GM12878 (cell line): ENCODE data around the gene MAD1L1. TPM values are rescaled to one million over a fixed set of nuclear protein-coding genes. Genes with fewer than 3 reads are reported as not detected.

ENCODE experiments used
- ATAC-seq: fragments of 200-7000 bp; cut with Tn5 transposase; 3 replicates; pipeline ENCODE4 v1.9.1; 2020; ENCODE audit warnings: mild to moderate bottlenecking, moderate library complexity
- BruUV-seq: library from RNA; stranded (reverse); fragments of 400-500 nt; replicated peaks from 2 replicates; lab custom pipeline; 2021; lab: Mats Ljungman, UMichigan
- CTCF ChIA-PET: fragments of 300-600 bp; sonication (Branson Sonifier 250); formaldehyde crosslinking; extraction: SDS; loops from one replicate; lab custom pipeline; 2021; ENCODE audit warnings: inconsistent platforms; lab: Yijun Ruan, JAX
- POLR2A ChIA-PET: fragments of 350-600 bp; formaldehyde crosslinking; extraction: SDS; loops from one replicate; lab custom pipeline; 2021; ENCODE audit warnings: inconsistent platforms; lab: Charles Lee
- RAD21 ChIA-PET: fragments of 300-600 bp; sonication (Branson Sonifier 250); formaldehyde crosslinking; loops from one replicate; lab custom pipeline; 2023; ENCODE audit warnings: antibody characterized with exemption; ENCODE audit not compliant: unreplicated experiment; lab: Charles Lee
- SMC1A ChIA-PET: fragments of 300-600 bp; sonication (Branson Sonifier 250); formaldehyde crosslinking; loops from one replicate; lab custom pipeline; 2023; ENCODE audit not compliant: unreplicated experiment, uncharacterized antibody; lab: Charles Lee
- DNase-seq: peaks from one replicate; pipeline ENCODE4 v3.0.0-alpha.2; 2011; ENCODE audit warnings: low read depth, low spot score
- FAIRE-seq: peaks from 3 replicates; lab custom pipeline; 2011; peaks lifted over from hg19 to GRCh38; lab: Jason Lieb, UNC
- H2AFZ ChIP-seq: 2 replicates; pipeline ENCODE4 v1.6.0; 2011; ENCODE audit warnings: low read depth, low read length, control low read depth; ENCODE audit not compliant: control insufficient read depth
- H3K27ac ChIP-seq: 2 replicates; pipeline ENCODE4 v1.5.1; 2011; ENCODE audit warnings: control low read depth; ENCODE audit not compliant: control insufficient read depth, insufficient read depth
- H3K27me3 ChIP-seq, 2 experiments: replicated peaks in 1 of 2; 2 replicates each; pipeline versions ENCODE4 v1.6.0 to v1.6.1; 2011; ENCODE audit warnings: low read length in 1 of 2; ENCODE audit not compliant: control insufficient read depth in 2 of 2, insufficient read depth in 2 of 2
- H3K36me3 ChIP-seq, 2 experiments: 2 replicates each; pipeline ENCODE4 v1.5.1; 2011; ENCODE audit warnings: low read length in 1 of 2; ENCODE audit not compliant: control insufficient read depth in 2 of 2, insufficient read depth in 2 of 2
- H3K4me1 ChIP-seq: 2 replicates; pipeline ENCODE4 v1.6.1; 2011; ENCODE audit warnings: mild to moderate bottlenecking, low read length, moderate library complexity, mixed read lengths; ENCODE audit not compliant: control insufficient read depth, insufficient read depth
- H3K4me2 ChIP-seq: 2 replicates; pipeline ENCODE4 v1.6.0; 2011; ENCODE audit warnings: control low read depth; ENCODE audit not compliant: control insufficient read depth, insufficient read depth
- H3K4me3 ChIP-seq: fragments of 200-600 bp; sonication (generic); 2 replicates; pipeline ENCODE4 v1.5.1; 2016
- H3K79me2 ChIP-seq: 2 replicates; pipeline ENCODE4 v1.6.0; 2011; ENCODE audit warnings: low read length; ENCODE audit not compliant: control insufficient read depth, insufficient read depth
- H3K9ac ChIP-seq: 2 replicates; pipeline ENCODE4 v1.8.0; 2011; ENCODE audit warnings: low read length, control low read depth, mixed read lengths; ENCODE audit not compliant: control insufficient read depth, insufficient read depth
- H3K9me3 ChIP-seq: replicated peaks from 3 replicates; pipeline ENCODE4 v1.5.1; 2011; ENCODE audit warnings: mild to moderate bottlenecking, low read length; ENCODE audit not compliant: control insufficient read depth, insufficient read depth
- H4K20me1 ChIP-seq: 2 replicates; pipeline ENCODE4 v1.6.0; 2011; ENCODE audit not compliant: control insufficient read depth, insufficient read depth
- ATF3 ChIP-seq: IDR thresholded peaks from 2 replicates; pipeline ENCODE4 v1.6.1; 2011; ENCODE audit warnings: low read depth, mild to moderate bottlenecking, low read length, moderate library complexity, borderline replicate concordance; ENCODE audit errors: extremely low read depth
- BCLAF1 ChIP-seq: fragments of 450-650 bp; IDR thresholded peaks from 2 replicates; pipeline ENCODE4 v1.6.1; 2017; ENCODE audit warnings: antibody characterized with exemption, mild to moderate bottlenecking, moderate library complexity
- BRCA1 ChIP-seq: IDR thresholded peaks from 2 replicates; pipeline ENCODE4 v1.6.1; 2011; ENCODE audit warnings: low read depth, low read length, improper control_type of control experiment
- CBFB ChIP-seq: IDR thresholded peaks from 2 replicates; pipeline ENCODE4 v1.6.1; 2016; ENCODE audit warnings: antibody characterized with exemption, low read depth
- CREB1 ChIP-seq: IDR thresholded peaks from 2 replicates; pipeline ENCODE4 v1.6.1; 2012; ENCODE audit warnings: low read depth, mild to moderate bottlenecking, inconsistent platforms
- FOXK2 ChIP-seq: fragments of 450-650 bp; IDR thresholded peaks from 2 replicates; pipeline ENCODE4 v1.6.1; 2017; ENCODE audit warnings: mild to moderate bottlenecking, moderate library complexity
- IRF4 ChIP-seq: IDR thresholded peaks from 2 replicates; pipeline ENCODE4 v1.6.1; 2011; ENCODE audit warnings: low read depth, low read length
- JUNB ChIP-seq: IDR thresholded peaks from 2 replicates; pipeline ENCODE4 v1.6.1; 2016; ENCODE audit warnings: antibody characterized with exemption, mild to moderate bottlenecking
- MEF2B ChIP-seq: fragments of 450-650 bp; IDR thresholded peaks from 2 replicates; pipeline ENCODE4 v1.6.1; 2018; ENCODE audit warnings: mild to moderate bottlenecking, moderate library complexity; ENCODE audit not compliant: partially characterized antibody, poor library complexity, severe bottlenecking
- MYB ChIP-seq: fragments of 150-350 bp; IDR thresholded peaks from 2 replicates; pipeline ENCODE4 v1.6.1; 2014; ENCODE audit warnings: mild to moderate bottlenecking, low read depth, low read length, borderline replicate concordance
- POLR2A ChIP-seq: IDR thresholded peaks from 2 replicates; pipeline ENCODE4 v1.6.1; 2011; ENCODE audit warnings: low read depth, mild to moderate bottlenecking, low read length
- SMAD1 ChIP-seq: fragments of 450-650 bp; IDR thresholded peaks from 2 replicates; pipeline ENCODE4 v1.6.1; 2018; ENCODE audit warnings: mild to moderate bottlenecking, low read depth; ENCODE audit not compliant: partially characterized antibody
- SREBF1 ChIP-seq: IDR thresholded peaks from 2 replicates; pipeline ENCODE4 v1.6.1; 2012; ENCODE audit warnings: mild to moderate bottlenecking, low read length
- TCF12 ChIP-seq: IDR thresholded peaks from 2 replicates; pipeline ENCODE4 v1.6.1; 2011; ENCODE audit warnings: low read depth, mild to moderate bottlenecking, low read length
- WGBS: methylation state at CpG from one replicate; pipeline ENCODE4 v1.1.6; 2016; ENCODE audit warnings: low lambda C conversion rate; ENCODE audit not compliant: insufficient replicate concordance, insufficient coverage; ENCODE audit errors: missing lambda C conversion rate; 5-methylcytosine and 5-hydroxymethylcytosine counted together
- in situ Hi-C: fragments of 300-500 bp; cut with MboI; formaldehyde crosslinking; loops from 9 replicates; pipeline ENCODE4 v1.14.3; 2018; ENCODE audit warnings: mixed read lengths
- intact Hi-C: fragments of 100-400 bp; cut with micrococcal nuclease; formaldehyde crosslinking; loops from one replicate; pipeline ENCODE4 v1.14.2; 2022; ENCODE audit not compliant: unreplicated experiment
- polyA plus RNA-seq, 11 experiments: library from polyadenylated mRNA; depleted of rRNA in 4 of 11; unstranded in 6 of 11; stranded (reverse) in 5 of 11; fragments of >200 nt; fragmentation: Nextera tagmentation in 4 of 11; fragmentation: Illumina TruSeq in 1 of 11; extraction: Ambion mirVana in 4 of 11; extraction: Trizol in 1 of 11; gene quantifications; 1 replicate in 1 of 11; 2 replicates in 10 of 11; pipeline versions ENCODE4 v1.2.1 to v1.2.3, GENCODE V29; 2011 to 2016; ENCODE audit warnings: inconsistent platforms in 2 of 11, missing spikeins in 2 of 11, low read depth in 1 of 11
- total RNA-seq, 4 experiments: library from RNA; depleted of rRNA in 3 of 4; stranded (reverse); fragments of >200 nt in 3 of 4; fragmentation: Illumina TruSeq in 1 of 4; extraction: Trizol in 1 of 4; gene quantifications; 2 replicates each; pipeline versions ENCODE4 v1.2.1 to v1.2.3, GENCODE V29; 2013 to 2021
- TF ChIP-seq, protein P1 (sequence below): IDR thresholded peaks from 2 replicates; pipeline ENCODE4 v1.6.1; 2012; ENCODE audit warnings: low read depth, low read length, improper control_type of control experiment

Gene MAD1L1
- total and polyA plus RNA-seq, 10 of the 15 experiments (the other 5 are each of a cell fraction or from before 2014, with no cell fraction given), result 2.2 to 76.8 (median 38.3) TPM

DNA sequence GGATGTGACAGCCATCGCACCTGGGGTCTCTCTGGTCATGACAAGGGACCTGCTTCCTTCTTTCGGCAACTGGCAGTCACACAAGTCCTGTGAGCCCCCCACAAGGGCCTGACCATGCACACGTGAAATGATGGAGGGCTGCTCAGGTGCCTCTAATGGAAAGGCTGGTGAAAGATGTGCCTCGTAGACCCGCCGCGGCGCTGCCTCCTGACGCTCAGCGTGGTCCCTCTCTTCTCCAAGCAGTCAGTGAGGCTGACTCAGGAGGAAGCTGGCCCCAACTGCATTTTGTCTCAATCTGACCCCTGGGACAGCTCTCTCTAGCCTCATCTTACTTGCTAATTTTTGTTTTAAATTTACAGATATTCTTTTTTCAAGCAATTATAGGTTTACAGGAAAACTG, 100.9 kb downstream of the MAD1L1 start:
- ChIA-PET POLR2A (no interaction called here), CTCF (no interaction called here), RAD21 (no interaction called here), SMC1A (no interaction called here)
- Histone ChIP-seq H2AFZ (no peak overlapping the region), H3K4me1 (no peaks in the 10 kb centered on the region), H4K20me1 (no peaks in the 10 kb centered on the region), H3K9ac (no peak overlapping the region), H3K36me3 (peaks cover 0 to 6% of the 10 kb centered on the region in 2 experiments; a peak in 3 of 4 replicates), H3K9me3 (no peaks in the 10 kb centered on the region), H3K4me2 (no peak overlapping the region), H3K79me2 (no peaks in the 10 kb centered on the region), H3K27me3 (no peaks in the 10 kb centered on the region), H3K27ac (no peak overlapping the region), H3K4me3 (no peak overlapping the region)
- DNase-seq, result no peak
- ATAC-seq, result no peak
- intact Hi-C loops, result no loop called here
- in situ Hi-C loops, result no loop called here
- no peak for TF ChIP-seq CBFB
- WGBS, result 93% methylated on average over 10 of the region's 10 CpGs
- no peak for FAIRE-seq
- BruUV-seq, result no TSS peak

DNA sequence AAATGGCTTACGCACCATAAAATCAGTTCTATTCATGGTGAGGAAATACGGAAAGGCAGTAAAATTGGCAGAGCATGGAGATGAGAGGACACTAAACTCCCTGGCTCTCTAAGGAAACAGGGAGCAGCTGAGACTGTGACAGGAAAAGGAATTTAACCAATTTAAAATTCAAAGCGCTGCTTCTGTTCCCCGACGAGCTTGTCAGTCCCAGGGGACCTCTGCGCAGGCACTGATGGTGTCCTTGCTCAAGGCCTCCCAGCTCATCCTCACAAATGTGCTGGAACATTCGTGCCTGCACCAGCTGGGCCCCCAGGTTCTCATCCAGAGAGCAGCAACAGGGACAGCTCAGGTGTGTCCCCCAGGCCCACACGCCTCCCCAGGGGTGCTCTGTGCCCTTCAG, 101.4 kb downstream of the MAD1L1 start:
- no peaks in the 10 kb centered on the region for H4K20me1 ChIP-seq
- H3K9me3 ChIP-seq, result no peaks in the 10 kb centered on the region
- ChIA-PET SMC1A (no interaction called here), POLR2A (no interaction called here), CTCF (no interaction called here), RAD21 (no interaction called here)
- intact Hi-C loops (no loop called here), in situ Hi-C loops (no loop called here)
- BruUV-seq, result no TSS peak
- H3K4me3 ChIP-seq, result no peak overlapping the region
- no peaks in the 10 kb centered on the region for H3K79me2 ChIP-seq
- DNase-seq (no peak), ATAC-seq (no peak), FAIRE-seq (no peak)
- H3K27me3 ChIP-seq, result no peaks in the 10 kb centered on the region
- WGBS, result 60% methylated on average over 8 of the region's 8 CpGs
- peaks cover 0 to 5% of the 10 kb centered on the region in 2 experiments; a peak in 3 of 4 replicates for H3K36me3 ChIP-seq
- H3K27ac ChIP-seq, result no peak overlapping the region
- no peak overlapping the region for H3K9ac ChIP-seq
- H3K4me2 ChIP-seq, result no peak overlapping the region
- no peak for TF ChIP-seq BCLAF1
- no peak for TF ChIP-seq SREBF1
- no peak for TF ChIP-seq MEF2B
- TF ChIP-seq TCF12, result no peak
- TF ChIP-seq ATF3, result no peak
- TF ChIP-seq IRF4, result no peak
- TF ChIP-seq, protein P1, sequence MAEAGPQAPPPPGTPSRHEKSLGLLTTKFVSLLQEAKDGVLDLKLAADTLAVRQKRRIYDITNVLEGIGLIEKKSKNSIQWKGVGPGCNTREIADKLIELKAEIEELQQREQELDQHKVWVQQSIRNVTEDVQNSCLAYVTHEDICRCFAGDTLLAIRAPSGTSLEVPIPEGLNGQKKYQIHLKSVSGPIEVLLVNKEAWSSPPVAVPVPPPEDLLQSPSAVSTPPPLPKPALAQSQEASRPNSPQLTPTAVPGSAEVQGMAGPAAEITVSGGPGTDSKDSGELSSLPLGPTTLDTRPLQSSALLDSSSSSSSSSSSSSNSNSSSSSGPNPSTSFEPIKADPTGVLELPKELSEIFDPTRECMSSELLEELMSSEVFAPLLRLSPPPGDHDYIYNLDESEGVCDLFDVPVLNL, result no peak
- no peak for TF ChIP-seq JUNB
- TF ChIP-seq FOXK2, result no peak
- no peak for TF ChIP-seq CREB1
- TF ChIP-seq BRCA1, result no peak
- TF ChIP-seq SMAD1, result no peak
- TF ChIP-seq POLR2A, result no peak
- TF ChIP-seq MYB, result no peak
- H3K4me1 ChIP-seq, result no peaks in the 10 kb centered on the region
- H2AFZ ChIP-seq, result no peak overlapping the region
